Aortic smooth muscle cell (primary cell): Measurements from ENCODE around the gene WDR13. TPM values are rescaled to one million over a fixed set of nuclear protein-coding genes. Genes with fewer than 3 reads are reported as not detected.

Source experiments
- total RNA-seq: library from RNA; depleted of rRNA; stranded (reverse); fragments of >200 nt; gene quantifications from 2 replicates; pipeline ENCODE4 v1.2.3, GENCODE V29; 2014

The WDR13 gene
- 146 and 154 TPM in 2 replicates for total RNA-seq

DNA sequence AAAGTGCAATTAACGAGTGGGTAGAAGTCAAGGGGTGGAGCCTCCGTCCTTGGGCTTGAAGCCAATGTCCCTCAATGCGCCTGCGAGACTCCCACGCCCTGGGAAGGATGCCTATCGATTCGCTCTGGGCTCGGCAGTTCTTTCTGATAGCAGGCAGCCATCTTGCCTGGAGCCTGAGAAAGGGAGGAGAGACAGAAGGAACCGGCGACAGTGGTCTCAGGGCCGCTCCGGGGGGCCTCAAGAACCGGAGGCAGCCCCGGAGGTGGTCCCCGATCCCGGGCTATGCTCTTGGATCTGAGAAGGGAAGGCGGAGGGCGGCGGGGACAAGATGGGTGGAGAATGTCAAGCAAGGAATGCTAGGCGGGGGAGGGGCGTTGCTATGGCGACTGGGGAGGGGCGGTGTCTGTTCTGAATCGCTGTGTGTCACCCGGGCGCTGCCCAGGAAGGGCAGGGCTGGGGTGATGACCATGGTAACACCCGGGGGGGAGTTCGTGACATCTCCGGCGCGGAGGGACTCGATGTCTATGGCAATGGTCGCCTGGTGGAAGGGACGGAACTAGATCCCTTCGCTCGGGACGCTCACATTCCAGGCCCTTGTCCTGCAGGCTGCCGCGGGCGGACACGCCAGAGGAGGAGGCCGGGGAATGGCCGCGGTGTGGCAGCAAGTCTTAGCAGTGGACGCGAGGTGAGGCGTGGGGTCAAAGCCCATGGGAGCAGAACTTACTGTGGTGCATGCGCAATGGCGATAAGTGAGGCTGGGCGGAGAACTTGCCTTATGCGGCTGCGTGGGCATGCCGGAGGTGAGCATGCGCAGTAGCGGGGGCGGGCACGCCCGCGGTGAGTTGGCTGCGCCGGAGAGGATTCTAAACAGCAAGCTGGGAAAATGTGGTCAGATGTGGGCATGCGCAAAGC lies at the start of gene WDR13:
WDR13 (plus strand) TSS at position 140 of the 912 bp plus-strand sequence; CDS start at position 645, 505 bp downstream.

DNA sequence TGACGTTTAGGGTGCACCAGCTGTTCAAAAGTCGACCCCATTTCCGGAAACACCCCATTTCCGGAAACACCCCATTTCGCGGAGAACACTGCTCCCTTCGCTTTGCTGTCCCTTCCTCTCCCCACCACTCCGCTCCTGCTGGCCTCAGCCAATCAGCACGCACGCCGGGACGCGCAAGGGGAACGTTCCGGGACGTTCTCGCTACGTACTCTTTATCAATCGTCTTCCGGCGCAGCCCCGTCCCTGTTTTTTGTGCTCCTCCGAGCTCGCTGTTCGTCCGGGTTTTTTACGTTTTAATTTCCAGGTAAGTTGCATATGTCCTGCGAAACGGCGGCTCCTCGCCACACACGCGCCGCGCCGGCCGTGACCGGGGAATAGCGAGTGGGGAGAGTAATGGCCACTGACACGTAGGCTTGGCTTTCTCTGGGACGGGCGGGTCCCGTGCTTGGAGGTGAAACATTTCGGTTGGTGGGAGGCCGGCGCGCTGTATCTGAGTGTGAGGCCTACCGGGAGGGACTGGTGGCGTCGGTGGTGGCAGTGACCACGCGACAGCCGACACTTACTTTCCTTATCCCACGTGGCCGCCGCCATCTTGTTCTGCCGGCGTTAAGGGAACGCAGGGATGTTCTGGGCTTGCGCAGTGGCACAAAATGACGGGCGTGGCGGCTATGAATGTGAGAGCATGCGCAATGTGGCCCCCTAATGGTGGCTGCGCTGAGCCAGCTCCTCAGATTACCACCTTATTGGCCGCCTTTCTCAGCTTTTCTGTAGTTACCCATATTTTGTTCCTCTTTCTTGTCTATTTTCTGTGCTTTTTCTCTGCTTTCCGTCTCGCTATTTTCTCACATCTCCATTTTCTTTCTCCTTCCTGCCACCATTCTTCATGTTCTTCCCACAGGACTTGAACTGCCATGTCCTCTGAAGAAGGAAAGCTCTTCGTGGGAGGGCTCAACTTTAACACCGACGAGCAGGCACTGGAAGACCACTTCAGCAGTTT lies 22.7 kb upstream of the WDR13 start, which contains the start of gene RBM3:
RBM3 (plus strand) TSS at position 215 of the 997 bp plus-strand sequence; CDS start at position 912, 697 bp downstream.

Other genes with a start within 250 kb of the WDR13 start
- not detected in 2 replicates for gene SSX3, start 240.8 kb upstream of the WDR13 start, total RNA-seq
- not detected in 2 replicates for gene SSX4, start 214.0 kb upstream of the WDR13 start, total RNA-seq
- not detected in 2 replicates for gene SSX4B, start 185.5 kb upstream of the WDR13 start, total RNA-seq
- 14.2 and 21.1 TPM in 2 replicates for gene SLC38A5, start 127.2 kb upstream of the WDR13 start, total RNA-seq
- 34.9 and 49.0 TPM in 2 replicates for gene FTSJ1, start 121.3 kb upstream of the WDR13 start, total RNA-seq
- 8.2 and 11.0 TPM in 2 replicates for gene PORCN, start 88.5 kb upstream of the WDR13 start, total RNA-seq
- gene EBP, start 75.7 kb upstream of the WDR13 start, total RNA-seq = 62.8 and 84.9 TPM in 2 replicates
- 5.4 and 6.0 TPM in 2 replicates for gene TBC1D25, start 57.8 kb upstream of the WDR13 start, total RNA-seq
- 301 and 362 TPM in 2 replicates for gene RBM3, start 23.0 kb upstream of the WDR13 start, total RNA-seq
- 0.12 TPM in 1 of 2 replicates, not detected in the other for gene WAS, start 86.3 kb downstream of the WDR13 start, total RNA-seq
- 3.0 and 4.4 TPM in 2 replicates for gene SUV39H1, start 99.2 kb downstream of the WDR13 start, total RNA-seq
- not detected in 2 replicates for gene GLOD5, start 164.3 kb downstream of the WDR13 start, total RNA-seq
- gene GATA1, start 189.1 kb downstream of the WDR13 start, total RNA-seq = not detected in 2 replicates
- gene HDAC6, start 204.6 kb downstream of the WDR13 start, total RNA-seq = 21.7 and 28.1 TPM in 2 replicates
- not detected in 2 replicates for gene ERAS, start 229.0 kb downstream of the WDR13 start, total RNA-seq
- gene PCSK1N, start 238.1 kb downstream of the WDR13 start, total RNA-seq = not detected in 2 replicates